SK-N-SH treated with all-trans-retinoic acid at 6 μM for 48 hours (cell line): ENCODE measurements around the gene ZFAND5.

Experiments
- PATZ1 ChIP-seq: fragments of 250-450 bp; sonication (Bioruptor Pico); IDR thresholded peaks from 2 replicates; pipeline ENCODE4 v1.8.0; 2020; ENCODE audit warnings: mild to moderate bottlenecking, moderate library complexity, borderline replicate concordance
- PPARA ChIP-seq: fragments of 250-450 bp; sonication (Bioruptor Pico); IDR thresholded peaks from 2 replicates; pipeline ENCODE4 v1.5.0; 2020; ENCODE audit warnings: mild to moderate bottlenecking, borderline replicate concordance
- TSHZ2 ChIP-seq: fragments of 250-450 bp; sonication (Bioruptor Pico); IDR thresholded peaks from 2 replicates; pipeline ENCODE4 v1.5.0; 2020; ENCODE audit warnings: mild to moderate bottlenecking, moderate library complexity
- ZC3H10 ChIP-seq: fragments of 250-450 bp; sonication (Bioruptor Pico); IDR thresholded peaks from 2 replicates; pipeline ENCODE4 v1.5.1; 2021; ENCODE audit warnings: mild to moderate bottlenecking, moderate library complexity
- ZFP30 ChIP-seq: fragments of 450-650 bp; formaldehyde crosslinking; IDR thresholded peaks from 2 replicates; pipeline ENCODE4 v1.5.0; 2022; ENCODE audit warnings: mild to moderate bottlenecking, moderate library complexity

- TF ChIP-seq ZFP30 (CRISPR knock-in tag) = no peak
- no peak for TF ChIP-seq PPARA
- TF ChIP-seq PATZ1 (CRISPR knock-in tag) = no peak
- no peak for TF ChIP-seq ZC3H10 (CRISPR knock-in tag)
- no peak for TF ChIP-seq TSHZ2 (CRISPR knock-in tag)
Observed at GRCh38 chr9:72332351-72332750, 32.7 kb downstream of the ZFAND5 start.
